MG63 (cell line): ENCODE measurements around the gene ZNF865. TPM values are rescaled to one million over a fixed set of nuclear protein-coding genes. Genes with fewer than 3 reads are reported as not detected.
A peak's percentile ranks its signal among the peaks of the same experiment; 100 is the strongest.

Experiments
- DNase-seq: peaks from one replicate; pipeline ENCODE4 v3.0.0-alpha.2; 2020
- H3K27me3 ChIP-seq: fragments of 250-450 bp; sonication (Bioruptor Pico); 2 replicates; pipeline ENCODE4 v1.5.1; 2020; ENCODE audit warnings: mild to moderate bottlenecking, moderate library complexity
- H3K36me3 ChIP-seq: fragments of 250-450 bp; sonication (Bioruptor Pico); 2 replicates; pipeline ENCODE4 v1.5.1; 2020; ENCODE audit warnings: mild to moderate bottlenecking, moderate library complexity
- H3K4me3 ChIP-seq: fragments of 250-450 bp; sonication (Bioruptor Pico); 2 replicates; pipeline ENCODE4 v1.5.1; 2020; ENCODE audit warnings: mild to moderate bottlenecking, moderate library complexity
- H3K9me3 ChIP-seq: fragments of 250-450 bp; sonication (Bioruptor Pico); 2 replicates; pipeline ENCODE4 v1.5.1; 2020; ENCODE audit warnings: mild to moderate bottlenecking, moderate library complexity
- total RNA-seq: library from RNA; depleted of rRNA; stranded (reverse); fragments of >200 nt; shearing (Covaris generic); gene quantifications from 2 replicates; pipeline ENCODE4 v1.2.3, GENCODE V29; 2014; ENCODE audit warnings: low replicate concordance

The ZNF865 gene
- total RNA-seq, 1 experiment from 2014 or later, result 0.66 TPM

GRCh38 chr19:55632463-55632834 is 27.0 kb downstream of the ZNF865 start:
- H3K4me3 ChIP-seq, result no peak overlapping the region
- DNase-seq, result peak; percentile 79
- H3K27me3 ChIP-seq, result no peaks in the 10 kb centered on the region
- peaks cover 18% of the 10 kb centered on the region for H3K36me3 ChIP-seq
- no peaks in the 10 kb centered on the region for H3K9me3 ChIP-seq

GRCh38 chr19:55633861-55634260 is 28.4 kb downstream of the ZNF865 start:
- DNase-seq, result no peak
- no peaks in the 10 kb centered on the region for H3K9me3 ChIP-seq
- H3K36me3 ChIP-seq, result peaks cover 30% of the 10 kb centered on the region
- H3K27me3 ChIP-seq, result no peaks in the 10 kb centered on the region
- peak overlapping the region; percentile 100 for H3K4me3 ChIP-seq

- no peaks in the 10 kb centered on the region for H3K9me3 ChIP-seq
- no peak for DNase-seq
- H3K27me3 ChIP-seq, result no peaks in the 10 kb centered on the region
- H3K4me3 ChIP-seq, result peak overlapping the region; percentile 100
- H3K36me3 ChIP-seq, result peaks cover 35% of the 10 kb centered on the region
These were observed 29.9 kb downstream of the ZNF865 start for GRCh38 chr19:55635334-55635717.

- H3K9me3 ChIP-seq, result no peaks in the 10 kb centered on the region
- DNase-seq, result no peak
- H3K36me3 ChIP-seq, result peaks cover 35% of the 10 kb centered on the region
- H3K4me3 ChIP-seq, result peak overlapping the region; percentile 100
- no peaks in the 10 kb centered on the region for H3K27me3 ChIP-seq
These were observed 30.5 kb downstream of the ZNF865 start for GRCh38 chr19:55635856-55636440.

GRCh38 chr19:55636723-55637122 is 31.3 kb downstream of the ZNF865 start:
- no peaks in the 10 kb centered on the region for H3K9me3 ChIP-seq
- DNase-seq, result no peak
- H3K36me3 ChIP-seq, result peaks cover 35% of the 10 kb centered on the region
- H3K4me3 ChIP-seq, result peak overlapping the region; percentile 100; the same call in 1 of the 2 replicates
- no peaks in the 10 kb centered on the region for H3K27me3 ChIP-seq

- H3K27me3 ChIP-seq, result no peaks in the 10 kb centered on the region
- no peaks in the 10 kb centered on the region for H3K9me3 ChIP-seq
- DNase-seq, result no peak
- no peak overlapping the region for H3K4me3 ChIP-seq
- H3K36me3 ChIP-seq, result peaks cover 35% of the 10 kb centered on the region
These were observed 32.1 kb downstream of the ZNF865 start for GRCh38 chr19:55637534-55637933.

- no peaks in the 10 kb centered on the region for H3K9me3 ChIP-seq
- no peak overlapping the region; the same call in 1 of the 2 replicates for H3K4me3 ChIP-seq
- DNase-seq, result peak; percentile 66
These were observed 33.5 kb downstream of the ZNF865 start for GRCh38 chr19:55638864-55639359.

GRCh38 chr19:55640043-55640576 is 34.7 kb downstream of the ZNF865 start:
- peaks cover 46% of the 10 kb centered on the region for H3K36me3 ChIP-seq
- no peaks in the 10 kb centered on the region for H3K27me3 ChIP-seq
- no peaks in the 10 kb centered on the region for H3K9me3 ChIP-seq
- H3K4me3 ChIP-seq, result peak overlapping the region; percentile 75
- DNase-seq, result peak; percentile 70

More at GRCh38 chr19:55638864-55639359, 33.5 kb downstream of the ZNF865 start:
- no peaks in the 10 kb centered on the region for H3K27me3 ChIP-seq
- H3K36me3 ChIP-seq, result peaks cover 36% of the 10 kb centered on the region

- Histone ChIP-seq H3K4me3 (peak within 1 kb of the TSS; percentile 75), H3K27me3 (no peaks in the 10 kb centered on the region), H3K9me3 (no peaks in the 10 kb centered on the region), H3K36me3 (peaks cover 50% of the 10 kb centered on the region)
- DNase-seq, result peak; percentile 88
These were observed 35.4 kb downstream of the ZNF865 start, which contains the start of gene ZNF580 for GRCh38 chr19:55640577-55641425. Gene ZNF580 (plus strand): TSS chr19:55641002. CDS start chr19:55642509, 1,507 bp downstream.

GRCh38 chr19:55641426-55642152 is 36.1 kb downstream of the ZNF865 start:
- no peaks in the 10 kb centered on the region for H3K9me3 ChIP-seq
- H3K27me3 ChIP-seq, result no peaks in the 10 kb centered on the region
- DNase-seq, result no peak
- H3K4me3 ChIP-seq, result peak overlapping the region; percentile 75
- H3K36me3 ChIP-seq, result peaks cover 50% of the 10 kb centered on the region

GRCh38 chr19:55642153-55643002 is 36.9 kb downstream of the ZNF865 start:
- H3K9me3 ChIP-seq, result no peaks in the 10 kb centered on the region
- H3K27me3 ChIP-seq, result no peaks in the 10 kb centered on the region
- H3K4me3 ChIP-seq, result peak overlapping the region; percentile 75
- peak; percentile 35 for DNase-seq
- H3K36me3 ChIP-seq, result peaks cover 52% of the 10 kb centered on the region

GRCh38 chr19:55643003-55643886 is 37.8 kb downstream of the ZNF865 start, which contains the start of gene ZNF581:
Gene ZNF581 (plus strand): TSS chr19:55643649. CDS start chr19:55644572, 923 bp downstream.
- Histone ChIP-seq H3K36me3 (peaks cover 49% of the 10 kb centered on the region), H3K27me3 (no peaks in the 10 kb centered on the region), H3K4me3 (peak within 1 kb of the TSS; percentile 75), H3K9me3 (no peaks in the 10 kb centered on the region)
- peak; percentile 85 for DNase-seq

GRCh38 chr19:55643887-55644176 is 38.4 kb downstream of the ZNF865 start:
- DNase-seq, result no peak
- peaks cover 45% of the 10 kb centered on the region for H3K36me3 ChIP-seq
- no peaks in the 10 kb centered on the region for H3K9me3 ChIP-seq
- peak overlapping the region; percentile 75 for H3K4me3 ChIP-seq
- no peaks in the 10 kb centered on the region for H3K27me3 ChIP-seq

- Histone ChIP-seq H3K27me3 (no peaks in the 10 kb centered on the region), H3K4me3 (peak overlapping the region; percentile 75), H3K36me3 (peaks cover 41% of the 10 kb centered on the region), H3K9me3 (no peaks in the 10 kb centered on the region)
- DNase-seq, result no peak
These were observed 38.9 kb downstream of the ZNF865 start for GRCh38 chr19:55644191-55644833.
